ENCODE measurements around the gene CSTA.

- TF ChIP-seq POLR2A (IDR thresholded peaks at IDR 0.05) (no peak), CTCF (IDR thresholded peaks at IDR 0.05) (no peak)
Observed at GRCh38 chr3:122318620-122319019, 6.4 kb upstream of the CSTA start.
